Measurements from ENCODE around the gene JMJD1C.

Gene JMJD1C

DNA sequence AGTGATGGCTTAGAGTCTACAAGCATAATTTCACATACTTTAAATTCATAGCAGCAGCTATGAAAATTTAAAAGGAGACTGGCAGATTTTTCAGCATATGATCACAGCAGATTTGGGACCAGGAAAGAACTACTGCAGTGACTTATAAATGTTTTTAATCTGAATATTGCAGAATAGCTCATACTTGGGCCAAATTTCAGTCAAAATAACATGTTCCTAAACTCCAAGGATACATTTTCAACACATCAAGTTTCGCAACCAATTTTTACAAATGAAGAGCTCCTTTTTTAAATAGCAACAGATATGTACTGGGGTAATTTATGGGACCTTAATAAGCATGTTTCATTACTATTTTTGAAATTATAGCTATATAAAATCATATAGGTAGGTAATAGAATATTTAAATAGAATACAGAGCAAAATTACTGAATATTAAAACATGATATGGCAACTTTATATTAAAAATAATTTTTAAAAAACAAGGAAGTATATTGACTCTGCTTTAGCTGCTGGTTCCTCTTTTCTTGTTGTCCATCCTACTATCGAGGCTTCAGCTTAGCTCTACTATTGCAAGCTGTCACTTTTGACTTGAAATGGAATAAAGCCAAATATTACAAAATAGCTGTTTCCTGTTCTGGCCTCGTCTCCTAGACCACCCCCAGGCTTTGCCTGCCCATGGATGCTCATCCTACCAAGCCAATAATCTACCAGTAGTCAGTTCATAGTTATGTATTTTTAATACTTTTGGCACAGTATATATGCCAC is 209.6 kb downstream of the JMJD1C start:
- TF ChIP-seq, protein P1, sequence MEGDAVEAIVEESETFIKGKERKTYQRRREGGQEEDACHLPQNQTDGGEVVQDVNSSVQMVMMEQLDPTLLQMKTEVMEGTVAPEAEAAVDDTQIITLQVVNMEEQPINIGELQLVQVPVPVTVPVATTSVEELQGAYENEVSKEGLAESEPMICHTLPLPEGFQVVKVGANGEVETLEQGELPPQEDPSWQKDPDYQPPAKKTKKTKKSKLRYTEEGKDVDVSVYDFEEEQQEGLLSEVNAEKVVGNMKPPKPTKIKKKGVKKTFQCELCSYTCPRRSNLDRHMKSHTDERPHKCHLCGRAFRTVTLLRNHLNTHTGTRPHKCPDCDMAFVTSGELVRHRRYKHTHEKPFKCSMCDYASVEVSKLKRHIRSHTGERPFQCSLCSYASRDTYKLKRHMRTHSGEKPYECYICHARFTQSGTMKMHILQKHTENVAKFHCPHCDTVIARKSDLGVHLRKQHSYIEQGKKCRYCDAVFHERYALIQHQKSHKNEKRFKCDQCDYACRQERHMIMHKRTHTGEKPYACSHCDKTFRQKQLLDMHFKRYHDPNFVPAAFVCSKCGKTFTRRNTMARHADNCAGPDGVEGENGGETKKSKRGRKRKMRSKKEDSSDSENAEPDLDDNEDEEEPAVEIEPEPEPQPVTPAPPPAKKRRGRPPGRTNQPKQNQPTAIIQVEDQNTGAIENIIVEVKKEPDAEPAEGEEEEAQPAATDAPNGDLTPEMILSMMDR (IDR thresholded peaks at IDR 0.05), result no peak

DNA sequence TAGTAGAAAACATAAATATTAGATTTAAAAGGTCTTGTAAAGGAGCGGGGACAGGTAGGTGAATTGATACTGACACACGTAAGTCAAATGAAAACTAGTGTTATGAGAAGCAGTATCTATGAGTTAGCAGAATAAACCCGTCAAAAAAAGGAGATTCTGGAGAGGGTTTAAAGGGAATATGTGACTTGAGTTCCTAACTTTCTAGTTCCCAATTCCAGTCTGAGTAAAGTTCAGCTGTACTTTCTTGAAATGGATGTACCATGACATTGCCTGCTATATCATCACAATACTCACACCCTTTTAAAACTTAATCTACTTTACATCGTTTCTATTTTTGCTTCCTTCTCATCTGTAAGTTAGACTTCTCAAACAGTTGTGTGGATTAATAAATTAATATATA is 210.5 kb downstream of the JMJD1C start:
- TF ChIP-seq, protein P1 (IDR thresholded peaks at IDR 0.05), result no peak

DNA sequence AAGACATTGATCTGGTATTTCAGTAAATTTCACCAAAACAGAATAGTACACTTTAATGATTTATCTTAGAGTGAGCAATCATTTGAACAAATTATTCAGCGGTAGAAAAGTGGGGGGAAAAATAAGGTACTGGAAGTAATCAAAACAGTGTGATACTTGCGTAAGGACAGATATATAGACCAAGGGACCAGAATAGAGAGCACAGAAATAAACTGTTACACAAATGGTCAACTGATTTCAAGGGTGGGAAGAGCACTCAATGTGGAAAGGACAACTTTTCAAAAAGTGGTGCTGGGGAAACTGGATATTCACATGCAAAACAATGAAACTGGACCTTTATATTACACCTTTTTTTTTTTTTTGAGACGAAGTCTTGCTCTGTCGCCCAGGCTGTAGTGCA is 212.7 kb downstream of the JMJD1C start:
- TF ChIP-seq, protein P1 (IDR thresholded peaks at IDR 0.05), result no peak

DNA sequence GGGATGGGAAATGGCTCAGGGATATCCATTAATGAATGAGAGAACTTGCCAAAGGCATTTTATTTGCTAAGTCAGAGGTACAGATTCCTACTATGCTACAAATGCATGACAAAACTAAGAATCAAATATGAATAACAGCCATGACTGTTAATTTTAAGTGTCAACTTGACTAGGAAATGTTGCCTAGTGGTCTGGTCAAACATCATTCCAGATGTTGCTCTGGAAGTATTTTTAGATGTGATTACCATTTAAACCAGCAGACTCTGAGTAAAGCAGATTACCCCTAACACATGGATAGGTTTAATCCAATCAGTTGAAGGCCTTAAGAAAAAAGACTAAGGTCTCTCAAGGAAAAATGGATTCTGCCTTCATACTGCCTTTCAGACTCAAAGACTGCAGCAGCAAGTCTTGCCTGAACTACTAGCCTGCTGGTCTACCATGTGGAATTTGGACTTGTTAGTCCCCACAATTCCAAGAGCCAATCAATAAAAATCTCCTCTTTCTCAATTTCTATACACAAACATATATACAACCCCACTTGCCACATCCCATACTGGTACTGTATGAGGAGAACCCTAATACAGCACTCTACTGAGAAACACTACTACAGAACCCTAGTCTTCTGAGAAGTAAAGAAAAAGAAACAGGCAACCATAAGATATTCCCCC is 213.5 kb downstream of the JMJD1C start:
- TF ChIP-seq, protein P1 (IDR thresholded peaks at IDR 0.05), result no peak

DNA sequence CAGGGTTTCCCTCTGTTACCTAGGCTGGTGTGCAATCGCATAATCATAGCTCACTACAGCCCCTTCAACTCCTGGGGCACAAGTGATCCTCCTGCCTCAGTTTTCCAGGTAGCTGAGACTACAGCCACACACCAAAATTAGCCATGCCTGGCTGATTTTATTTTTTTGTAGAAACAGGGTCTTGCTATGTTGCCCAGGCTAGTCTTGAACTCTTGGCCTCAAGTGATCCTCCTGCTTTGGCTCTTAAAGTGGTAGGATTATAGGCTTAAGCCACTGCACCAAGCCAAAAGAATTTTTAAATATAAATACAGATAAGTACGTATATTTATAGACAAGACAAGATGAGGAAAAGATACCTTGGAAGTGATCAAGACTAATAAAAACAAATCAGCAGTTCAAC is 215.7 kb downstream of the JMJD1C start:
- TF ChIP-seq, protein P1 (IDR thresholded peaks at IDR 0.05), result no peak

DNA sequence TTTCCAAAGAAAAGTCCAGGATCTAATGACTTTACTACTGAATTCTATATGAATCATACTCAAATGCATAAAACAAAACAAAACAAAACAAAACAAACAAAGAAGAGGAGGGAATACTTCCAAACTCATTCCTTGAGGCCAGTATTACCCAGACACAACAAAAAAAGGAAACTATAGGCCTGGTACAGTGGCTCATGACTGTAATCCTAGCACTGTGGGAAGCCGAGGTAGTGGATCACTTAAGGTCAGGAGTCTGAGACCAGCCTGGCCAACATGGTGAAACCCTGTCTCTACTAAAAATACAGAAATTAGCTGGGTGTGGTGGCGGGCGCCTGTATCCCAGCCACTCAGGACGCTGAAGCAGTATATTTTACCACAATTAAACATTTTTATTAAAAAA is 218.0 kb downstream of the JMJD1C start:
- TF ChIP-seq, protein P1 (IDR thresholded peaks at IDR 0.05), result no peak

DNA sequence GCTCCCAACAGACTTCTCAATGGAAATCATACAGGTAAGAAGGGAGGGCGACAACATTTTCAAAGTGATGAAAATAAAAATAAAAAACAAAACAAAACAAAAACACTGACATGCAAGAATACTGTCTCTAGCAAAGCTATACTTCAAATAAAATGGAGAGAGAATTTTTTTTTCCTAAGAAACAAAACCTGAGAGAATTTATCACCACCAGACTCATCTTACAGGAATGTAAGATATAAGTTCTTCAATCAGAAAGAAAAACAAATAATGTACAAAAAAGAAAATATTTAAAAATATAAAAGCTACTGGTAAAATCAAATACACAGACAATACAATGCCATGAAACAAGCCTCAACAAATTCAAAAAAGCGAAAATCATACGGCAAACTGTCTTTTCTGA is 219.4 kb downstream of the JMJD1C start:
- TF ChIP-seq, protein P1 (IDR thresholded peaks at IDR 0.05), result no peak

Data from LNCAP (cell line).